Keratinocyte (primary cell): ENCODE data around the gene HPSE2. TPM values are rescaled to one million over a fixed set of nuclear protein-coding genes. Genes with fewer than 3 reads are reported as not detected.

Experiments used
- DNase-seq: peaks from one replicate; pipeline ENCODE4 v3.0.0-alpha.2; 2011; ENCODE audit warnings: low read depth, missing footprints, low spot score
- FAIRE-seq: peaks from 2 replicates; lab custom pipeline; 2011; peaks lifted over from hg19 to GRCh38; lab: Jason Lieb, UNC
- H2AFZ ChIP-seq: 2 replicates; pipeline ENCODE4 v1.6.0; 2012; ENCODE audit warnings: low read length, control low read depth, inconsistent platforms; ENCODE audit not compliant: control insufficient read depth
- H3K27ac ChIP-seq: 2 replicates; pipeline ENCODE4 v1.5.1; 2011; ENCODE audit warnings: low read length; ENCODE audit not compliant: control insufficient read depth, insufficient read depth
- H3K27me3 ChIP-seq: 3 replicates; pipeline ENCODE4 v1.6.0; 2011; ENCODE audit warnings: low read length; ENCODE audit not compliant: control insufficient read depth, insufficient read depth; ENCODE audit errors: extremely low read depth
- H3K36me3 ChIP-seq, 2 experiments: 2 replicates in 1 of 2; 3 replicates in 1 of 2; pipeline ENCODE4 v1.5.1; 2011; ENCODE audit warnings: low read length in 2 of 2, mild to moderate bottlenecking in 1 of 2; ENCODE audit not compliant: control insufficient read depth in 2 of 2, insufficient read depth in 2 of 2; ENCODE audit errors: extremely low read depth in 1 of 2
- H3K4me1 ChIP-seq: 3 replicates; pipeline ENCODE4 v1.5.1; 2011; ENCODE audit warnings: low read length; ENCODE audit not compliant: control insufficient read depth, insufficient read depth; ENCODE audit errors: extremely low read depth
- H3K4me2 ChIP-seq: 3 replicates; pipeline ENCODE4 v1.6.0; 2011; ENCODE audit warnings: low read depth, low read length; ENCODE audit not compliant: control insufficient read depth, insufficient read depth; ENCODE audit errors: extremely low read depth
- H3K4me3 ChIP-seq, 3 experiments: fragments of 200-600 bp in 1 of 3; sonication (generic) in 1 of 3; 2 replicates in 2 of 3; 3 replicates in 1 of 3; pipeline ENCODE4 v1.5.1; 2011 to 2016; ENCODE audit warnings: low read length in 3 of 3, mild to moderate bottlenecking in 3 of 3, control low read depth in 2 of 3, inconsistent platforms in 1 of 3, low read depth in 1 of 3, mixed read lengths in 1 of 3, mixed run types in 1 of 3, moderate library complexity in 1 of 3; ENCODE audit not compliant: control insufficient read depth in 2 of 3, insufficient read depth in 2 of 3; ENCODE audit errors: extremely low read depth in 1 of 3
- H3K79me2 ChIP-seq: 2 replicates; pipeline ENCODE4 v1.6.0; 2012; ENCODE audit warnings: low read length; ENCODE audit not compliant: control insufficient read depth, insufficient read depth
- H3K9ac ChIP-seq: 3 replicates; pipeline ENCODE4 v1.6.0; 2011; ENCODE audit warnings: low read length; ENCODE audit not compliant: control insufficient read depth, insufficient read depth; ENCODE audit errors: extremely low read depth
- H3K9me1 ChIP-seq: 3 replicates; pipeline ENCODE4 v1.6.0; 2011; ENCODE audit warnings: low read length; ENCODE audit not compliant: control insufficient read depth, insufficient read depth; ENCODE audit errors: extremely low read depth
- H3K9me3 ChIP-seq: 2 replicates; pipeline ENCODE4 v1.5.1; 2012; ENCODE audit warnings: low read depth, low read length; ENCODE audit not compliant: control insufficient read depth
- H4K20me1 ChIP-seq: 3 replicates; pipeline ENCODE4 v1.6.0; 2011; ENCODE audit warnings: low read length; ENCODE audit not compliant: control insufficient read depth, insufficient read depth; ENCODE audit errors: extremely low read depth
- CTCF ChIP-seq, 3 experiments: IDR thresholded peaks in 1 of 3; conservative IDR thresholded peaks in 1 of 3; optimal IDR thresholded peaks in 1 of 3; 2 replicates in 2 of 3; 3 replicates in 1 of 3; pipeline versions ENCODE3 to v1.5.1; 2011; ENCODE audit warnings: low read length in 3 of 3, mild to moderate bottlenecking in 3 of 3, moderate library complexity in 2 of 3, control low read depth in 1 of 3, inconsistent platforms in 1 of 3; ENCODE audit not compliant: insufficient read depth in 2 of 3; ENCODE audit errors: extremely low read depth in 1 of 3
- EZH2 ChIP-seq: IDR thresholded peaks from one replicate; pipeline ENCODE4 v1.6.1; 2012; ENCODE audit warnings: inconsistent platforms, mild to moderate bottlenecking, low read length, moderate library complexity
- dilution Hi-C: fragments of 300-500 bp; cut with MboI; formaldehyde crosslinking; loops from one replicate; pipeline ENCODE4 v1.7.0; 2020; ENCODE audit warnings: low sequenced_read_pairs; ENCODE audit not compliant: extremely low pct_ligation_motif_present
- polyA plus RNA-seq, 5 experiments: library from polyadenylated mRNA; depleted of rRNA in 3 of 5; stranded (reverse) in 3 of 5; stranded (forward) in 1 of 5; unstranded in 1 of 5; fragments of >200 nt; gene quantifications; 1 replicate in 1 of 5; 2 replicates in 3 of 5; 3 replicates in 1 of 5; pipeline versions ENCODE4 v1.2.1 to v1.2.3, GENCODE V29; 2011 to 2012; ENCODE audit warnings: missing spikeins in 2 of 5, low read depth in 1 of 5, low replicate concordance in 1 of 5

HPSE2 gene
- polyA plus RNA-seq, 1 donor (not counting 4 experiments of a cell fraction or from before 2014, with no cell fraction given) = 0.01 TPM

- no peak overlapping the region for H3K27ac ChIP-seq
- FAIRE-seq = no peak
- no peak overlapping the region for H2AFZ ChIP-seq
- no peaks in the 10 kb centered on the region for H3K27me3 ChIP-seq
- dilution Hi-C loops = no loop called here
- no peaks in the 10 kb centered on the region for H3K79me2 ChIP-seq
- no peaks in the 10 kb centered on the region for H3K9me1 ChIP-seq
- H3K4me1 ChIP-seq = peaks cover 15% of the 10 kb centered on the region
- H3K36me3 ChIP-seq = peaks cover 0 to 12% of the 10 kb centered on the region in 2 experiments
- TF ChIP-seq EZH2 (no peak), CTCF (optimal IDR thresholded peaks at IDR 0.05 in 1 of 3, IDR thresholded peaks at IDR 0.05 in 1 of 3, conservative IDR thresholded peaks at IDR 0.05 in 1 of 3; ENCODE audit: extremely low read depth in 1 of 3, insufficient read depth in 2 of 3, low read length in 3 of 3) (no peak)
- H3K9me3 ChIP-seq = no peaks in the 10 kb centered on the region
- no peak overlapping the region for H3K4me3 ChIP-seq
- no peak for DNase-seq
- no peaks in the 10 kb centered on the region for H4K20me1 ChIP-seq
- no peak overlapping the region for H3K4me2 ChIP-seq
- H3K9ac ChIP-seq = no peak overlapping the region
Observed at GRCh38 chr10:98415731-98416119, 819.9 kb downstream of the HPSE2 start.

GRCh38 chr10:98414932-98415730, 820.5 kb downstream of the HPSE2 start, which contains the start of gene PYROXD2:
PYROXD2 (minus strand) TSS chr10:98415182; CDS start chr10:98415135, 47 bp downstream.
- Histone ChIP-seq H3K27me3 (no peaks in the 10 kb centered on the region), H3K4me2 (peak within 1 kb of the TSS; percentile 82), H3K27ac (peak within 1 kb of the TSS; percentile 18), H2AFZ (peak within 1 kb of the TSS; percentile 88), H3K79me2 (no peaks in the 10 kb centered on the region), H3K4me1 (peaks cover 15% of the 10 kb centered on the region), H3K4me3 (peak within 1 kb of the TSS; percentile 48 to 77 (median 73)), H3K9ac (peak within 1 kb of the TSS; percentile 65), H4K20me1 (no peaks in the 10 kb centered on the region), H3K36me3 (peaks cover 0 to 11% of the 10 kb centered on the region in 2 experiments), H3K9me3 (no peaks in the 10 kb centered on the region), H3K9me1 (no peaks in the 10 kb centered on the region)
- TF ChIP-seq CTCF (optimal IDR thresholded peaks at IDR 0.05 in 1 of 3, IDR thresholded peaks at IDR 0.05 in 1 of 3, conservative IDR thresholded peaks at IDR 0.05 in 1 of 3; ENCODE audit: extremely low read depth in 1 of 3, insufficient read depth in 2 of 3, low read length in 3 of 3) (no peak), EZH2 (no peak)
- dilution Hi-C loops = no loop called here
- peak; percentile 55 for DNase-seq
- peak; percentile 86 for FAIRE-seq
